ENCODE data around the gene TRANK1. TPM values are rescaled to one million over a fixed set of nuclear protein-coding genes. Genes with fewer than 3 reads are reported as not detected.
"Not testable (repeated sequence)": the region's sequence is repeated elsewhere in the genome, so short reads cannot be mapped to it uniquely, and the experiment has no call there.

Gene TRANK1
- total RNA-seq, 1 donor from 2014 or later = 9.4 TPM

DNA sequence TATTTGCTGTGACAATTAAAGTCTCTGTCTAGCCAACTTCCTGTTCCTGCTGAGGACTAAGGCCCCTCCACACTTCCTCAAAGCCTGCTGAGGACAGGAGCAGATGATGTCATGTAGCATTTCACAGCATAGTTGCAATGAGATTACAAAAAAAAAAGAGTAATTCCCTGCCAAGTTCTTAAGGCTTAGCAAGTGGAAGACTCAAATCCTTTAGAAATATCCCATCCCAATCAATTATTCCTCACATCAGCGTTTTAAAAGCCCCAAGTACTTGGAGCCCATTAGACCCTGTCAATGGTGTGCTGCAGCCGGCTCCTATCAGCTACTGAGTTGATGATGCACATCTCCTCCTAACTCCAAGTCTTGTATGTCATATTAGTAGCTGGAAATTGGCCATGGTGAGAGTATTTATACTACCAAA lies 51.7 kb downstream of the TRANK1 start:
- peak; percentile 78 for DNase-seq (ENCODE audit: low spot score)

DNA sequence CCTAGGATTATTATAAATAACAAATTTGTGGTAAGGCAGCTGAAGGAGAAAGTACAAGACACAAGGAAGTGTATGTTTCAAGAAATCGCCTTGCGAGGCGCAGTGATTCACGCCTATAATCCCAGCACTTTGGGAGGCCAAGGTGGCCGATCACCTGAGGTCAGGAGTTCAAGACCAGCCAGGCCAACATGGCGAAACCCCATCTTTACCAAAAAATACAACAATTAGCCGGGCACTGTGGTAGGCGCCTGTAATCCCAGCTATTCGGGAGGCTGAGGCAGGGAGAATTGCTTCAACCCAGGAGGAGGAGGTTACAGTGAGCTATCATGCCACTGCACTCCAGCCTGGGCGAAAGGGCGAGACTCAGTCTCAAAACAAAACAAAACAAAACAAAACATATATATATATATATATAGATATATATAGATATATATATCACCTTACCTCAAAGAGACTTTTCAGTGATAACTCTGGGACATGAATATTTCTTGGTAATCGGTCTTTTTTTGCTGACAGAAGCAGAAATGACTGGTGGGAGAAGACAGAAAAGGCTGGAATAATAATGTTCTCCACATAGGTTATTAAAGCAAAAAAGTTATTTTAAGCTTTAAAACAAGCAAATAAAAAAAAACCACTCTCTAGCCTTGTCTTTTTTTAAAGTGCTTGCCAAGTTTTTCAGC lies 52.3 kb downstream of the TRANK1 start:
- no peak for DNase-seq (ENCODE audit: low spot score)

GRCh38 chr3:36891701-36892160 lies 53.1 kb downstream of the TRANK1 start:
- peak; percentile 24 for DNase-seq (ENCODE audit: low spot score)

DNA sequence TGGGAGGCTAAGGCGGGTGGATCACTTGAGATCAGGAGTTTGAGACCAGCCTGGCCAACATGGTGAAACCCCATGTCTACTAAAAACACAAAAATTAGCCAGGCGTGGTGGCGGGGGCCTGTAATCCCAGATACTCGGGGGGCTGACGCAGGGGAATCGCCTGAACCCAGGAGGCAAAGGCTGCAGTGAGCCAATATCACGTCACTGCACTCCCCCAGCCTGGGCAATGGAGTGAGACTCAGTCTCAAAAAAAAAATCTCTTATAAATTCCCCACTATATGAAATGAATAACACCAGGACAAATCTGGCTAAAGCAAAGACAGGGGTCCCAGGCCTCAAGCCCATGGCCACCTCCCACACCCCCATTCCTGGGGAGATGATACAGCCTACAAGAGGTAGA lies 53.8 kb downstream of the TRANK1 start:
- DNase-seq (ENCODE audit: low spot score) = not testable (repeated sequence)

GRCh38 chr3:36890261-36890660 lies 54.6 kb downstream of the TRANK1 start:
- no peak for DNase-seq (ENCODE audit: low spot score)

DNA sequence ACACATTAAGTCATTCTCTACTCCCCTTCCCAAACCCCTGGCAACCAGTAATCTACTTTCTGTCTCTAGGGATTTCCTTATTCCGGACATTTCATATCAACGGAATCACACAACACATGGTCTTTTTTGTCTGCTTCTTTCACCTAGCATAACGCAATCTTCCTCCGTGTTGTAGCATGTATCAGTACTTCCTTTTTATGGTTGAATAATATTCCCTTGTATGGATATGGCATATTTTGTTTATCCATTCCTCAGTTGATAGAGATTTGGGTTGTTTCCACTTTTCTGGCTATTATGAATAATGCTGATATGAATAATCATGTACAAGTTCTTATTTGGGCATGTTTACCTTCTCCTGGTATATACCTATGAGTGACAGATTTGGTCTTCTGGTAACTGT lies 63.1 kb downstream of the TRANK1 start:
- no peak for DNase-seq (ENCODE audit: low spot score)

DNA sequence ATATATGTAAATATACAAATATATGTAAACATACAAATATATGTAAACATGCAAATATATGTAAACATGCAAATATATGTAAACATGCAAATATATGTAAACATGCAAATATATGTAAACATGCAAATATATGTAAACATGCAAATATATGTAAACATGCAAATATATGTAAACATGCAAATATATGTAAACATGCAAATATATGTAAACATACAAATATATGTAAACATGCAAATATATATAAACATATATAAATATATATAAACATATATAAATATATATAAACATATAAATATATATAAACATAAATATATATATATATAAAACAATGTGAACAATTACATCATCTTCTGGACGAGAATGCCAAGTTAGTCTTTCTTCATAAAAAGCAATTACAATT lies 65.0 kb downstream of the TRANK1 start:
- not testable (repeated sequence) for DNase-seq (ENCODE audit: low spot score)

- no peak for DNase-seq (ENCODE audit: low spot score)
These were observed 66.7 kb downstream of the TRANK1 start for GRCh38 chr3:36877930-36878685.

GRCh38 chr3:36876181-36876936 lies 68.5 kb downstream of the TRANK1 start:
- DNase-seq (ENCODE audit: low spot score) = no peak

GRCh38 chr3:36875397-36875796 lies 69.5 kb downstream of the TRANK1 start:
- DNase-seq (ENCODE audit: low spot score) = no peak

GRCh38 chr3:36874424-36874823 lies 70.4 kb downstream of the TRANK1 start:
- no peak for DNase-seq (ENCODE audit: low spot score)

DNA sequence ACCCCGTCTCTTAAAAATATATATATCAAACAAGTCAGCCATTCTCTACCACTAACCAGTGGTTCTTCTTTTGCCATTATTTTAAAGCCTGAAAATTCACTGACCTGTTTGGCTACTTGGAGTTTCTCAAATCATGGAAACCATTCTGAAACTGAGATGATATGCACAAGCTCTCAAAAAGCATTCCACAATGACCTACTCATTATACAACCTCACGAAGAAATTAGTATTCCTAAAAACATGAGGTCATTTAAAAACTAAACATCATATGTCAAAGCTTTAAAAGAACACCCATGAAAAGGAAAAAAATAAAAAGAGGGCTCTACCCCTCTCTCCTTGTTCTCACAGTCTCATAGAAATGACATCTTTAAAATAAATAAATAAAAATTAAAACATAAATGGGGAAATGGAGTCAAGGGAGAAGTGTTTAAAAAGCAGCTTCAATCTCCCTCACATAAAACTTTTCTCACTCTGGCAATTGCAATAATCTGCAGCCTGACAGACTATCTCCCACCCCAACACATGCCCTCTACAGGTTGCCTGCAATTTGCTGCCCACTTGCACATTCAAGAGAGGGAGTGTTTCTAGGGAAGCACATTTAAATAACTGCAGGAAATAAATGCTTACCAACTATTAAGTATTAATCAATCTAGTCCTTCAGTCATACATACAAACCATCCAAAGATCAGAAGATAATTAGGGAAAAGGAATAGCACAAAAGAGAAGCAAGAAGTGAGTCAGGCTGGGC lies 73.3 kb downstream of the TRANK1 start:
- DNase-seq (ENCODE audit: low spot score) = no peak

DNA sequence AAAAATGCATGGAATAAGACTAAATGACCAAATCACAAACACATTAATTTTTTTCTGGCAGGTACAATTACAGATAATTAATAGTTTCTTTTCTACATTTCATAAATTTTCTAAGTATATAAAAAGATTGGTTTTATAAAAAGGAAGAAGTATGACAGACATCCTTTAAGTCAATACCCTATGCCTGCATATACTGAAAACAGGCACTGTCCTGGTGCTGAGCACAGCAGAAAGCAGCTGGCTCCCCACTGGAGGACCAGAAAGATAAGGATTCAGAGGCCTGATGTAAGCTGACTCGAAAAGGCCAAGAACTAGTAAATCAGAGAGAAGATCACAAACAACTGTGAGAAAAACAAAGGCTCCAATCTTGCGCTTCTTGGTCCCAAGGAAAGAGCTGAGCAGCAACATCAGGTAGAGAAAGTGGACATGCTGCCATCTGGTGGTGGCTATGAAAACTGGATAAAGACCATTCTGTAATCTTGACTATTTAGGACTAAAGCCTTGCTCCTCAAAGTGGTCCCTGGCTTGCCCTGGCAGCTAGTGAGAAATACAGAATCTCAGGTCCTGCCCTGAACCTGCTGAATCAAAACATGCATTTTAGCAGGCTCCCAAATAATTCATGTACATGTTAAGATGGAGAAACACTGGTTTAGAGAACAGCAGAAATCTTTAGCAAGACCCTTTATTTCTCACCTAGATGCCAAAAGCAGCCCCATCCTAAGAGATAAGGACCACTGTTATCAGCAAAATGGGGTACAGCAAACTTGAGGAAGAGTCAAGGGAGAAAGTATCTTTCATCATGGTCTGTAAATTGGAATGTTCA lies 76.0 kb downstream of the TRANK1 start:
- peak; percentile 65 for DNase-seq (ENCODE audit: low spot score)

GRCh38 chr3:36867810-36868209 lies 77.0 kb downstream of the TRANK1 start:
- no peak for DNase-seq (ENCODE audit: low spot score)

DNA sequence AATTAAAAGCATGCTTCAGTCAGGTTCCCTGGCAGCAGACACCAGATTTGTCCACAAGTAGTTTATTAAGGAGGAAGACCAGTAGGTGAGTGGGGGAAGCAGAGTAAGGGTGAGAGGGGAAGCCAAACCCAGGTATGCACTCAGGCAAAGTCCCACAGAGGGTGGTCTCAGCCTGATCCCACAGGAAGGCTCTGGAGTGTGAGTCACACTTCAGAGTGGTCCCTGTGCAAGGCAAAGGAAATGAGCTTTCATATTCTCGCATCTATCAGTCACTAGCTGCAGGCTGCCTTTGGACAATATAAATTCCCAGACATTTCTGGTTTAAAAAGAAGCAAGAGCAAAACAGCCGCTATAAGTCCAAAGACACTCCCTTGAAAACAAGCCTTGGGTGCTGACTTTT lies 78.5 kb downstream of the TRANK1 start:
- DNase-seq (ENCODE audit: low spot score) = no peak

DNA sequence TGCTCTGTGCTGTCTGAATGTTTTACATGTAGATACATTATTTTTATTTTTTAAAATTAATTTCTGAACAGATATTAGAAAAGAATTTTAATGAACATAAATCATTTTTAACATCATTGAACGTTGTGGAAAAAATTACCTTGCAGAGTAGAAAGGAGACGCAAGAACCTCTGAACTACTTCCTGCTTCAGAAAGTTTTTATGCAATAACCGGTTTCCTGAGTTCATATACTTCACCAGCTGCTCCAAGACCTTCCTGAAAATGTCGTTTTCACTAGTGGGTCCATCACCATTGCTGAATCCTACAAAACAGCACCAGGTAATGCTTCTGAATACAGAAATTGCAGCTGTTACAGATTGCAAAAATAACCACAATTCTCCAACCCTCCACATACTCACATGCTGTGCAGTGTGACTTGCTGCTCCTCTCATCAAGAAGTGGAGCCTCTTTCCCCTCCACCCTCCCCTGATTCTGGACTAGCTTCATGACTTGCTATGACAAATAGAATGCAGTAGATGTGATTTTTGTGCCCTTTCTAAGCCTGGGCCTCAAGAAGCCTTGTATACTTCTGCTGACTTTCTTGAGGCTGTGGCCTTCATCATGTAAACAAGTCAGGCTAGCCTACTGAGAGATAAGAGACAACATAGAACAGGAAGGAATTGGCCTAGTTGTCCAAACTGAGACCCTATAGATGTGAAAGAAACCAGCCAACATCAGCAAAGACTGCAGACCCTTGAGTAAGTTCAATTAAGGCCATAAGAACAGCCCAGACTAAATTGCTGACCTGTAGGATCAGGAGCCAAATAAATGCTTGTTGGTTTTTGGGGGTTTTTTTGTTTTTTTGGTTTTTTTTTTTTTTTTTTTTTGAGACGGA lies 80.4 kb downstream of the TRANK1 start:
- DNase-seq (ENCODE audit: low spot score) = no peak

DNA sequence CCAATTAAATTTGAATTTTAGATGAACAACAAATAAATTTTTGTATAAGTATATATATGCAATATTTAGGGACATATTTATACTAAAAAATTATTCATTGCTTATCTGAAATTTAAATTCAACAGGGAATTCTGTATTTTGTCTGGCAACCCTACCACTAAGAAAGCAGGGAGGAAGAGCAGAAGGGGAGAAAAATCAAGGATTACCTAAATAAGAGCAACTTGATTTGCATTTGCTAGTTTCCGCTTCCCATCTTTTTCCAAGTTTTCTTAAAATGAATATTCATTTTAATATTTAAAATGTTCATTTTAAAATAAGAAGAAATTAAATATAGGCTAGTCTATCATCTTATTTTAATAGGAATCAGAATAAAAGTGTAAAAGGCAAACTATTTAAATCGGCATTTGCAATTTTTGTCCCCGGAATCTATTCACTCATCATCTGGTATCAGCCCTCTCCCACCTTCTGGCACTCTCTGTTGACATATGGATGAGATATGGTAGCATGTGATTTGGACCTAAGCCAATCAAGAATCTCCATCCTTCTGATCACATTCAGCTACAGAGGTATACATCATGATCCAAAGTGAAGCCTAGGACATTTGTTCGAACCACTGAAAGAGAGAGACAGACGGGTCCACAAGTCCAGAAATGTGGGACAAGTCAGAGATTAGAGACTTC lies 82.6 kb downstream of the TRANK1 start:
- DNase-seq (ENCODE audit: low spot score) = no peak

GRCh38 chr3:36859494-36859893 lies 85.4 kb downstream of the TRANK1 start:
- DNase-seq (ENCODE audit: low spot score) = no peak

GRCh38 chr3:36852071-36852470 lies 92.8 kb downstream of the TRANK1 start:
- DNase-seq (ENCODE audit: low spot score) = peak; percentile 74

Data from umbilical cord (tissue), 2 donors.